ENCODE results near the gene TNRC6C. TPM values are rescaled to one million over a fixed set of nuclear protein-coding genes. Genes with fewer than 3 reads are reported as not detected.

TNRC6C gene
- total RNA-seq, 1 donor from 2014 or later: 24.6 TPM

GRCh38 chr17:77923776-77924513 is 34.6 kb upstream of the TNRC6C start:
- Mint-ChIP-seq H3K4me1 (peaks cover 8% of the 10 kb centered on the region), H3K9me3 (no peaks in the 10 kb centered on the region), H3K36me3 (ENCODE audit: low read depth) (no peaks in the 10 kb centered on the region), H3K27ac (no peak overlapping the region), H3K27me3 (peaks cover 41% of the 10 kb centered on the region), H3K4me3 (no peak overlapping the region)
- ChIA-PET POLR2A (no interaction called here), CTCF (no interaction called here)
- intact Hi-C loops (cut with micrococcal nuclease): no loop called here
- no peak for ATAC-seq (ENCODE audit: low read depth)
- TF ChIP-seq CTCF (IDR thresholded peaks at IDR 0.05): no peak
- no peak for DNase-seq

DNA sequence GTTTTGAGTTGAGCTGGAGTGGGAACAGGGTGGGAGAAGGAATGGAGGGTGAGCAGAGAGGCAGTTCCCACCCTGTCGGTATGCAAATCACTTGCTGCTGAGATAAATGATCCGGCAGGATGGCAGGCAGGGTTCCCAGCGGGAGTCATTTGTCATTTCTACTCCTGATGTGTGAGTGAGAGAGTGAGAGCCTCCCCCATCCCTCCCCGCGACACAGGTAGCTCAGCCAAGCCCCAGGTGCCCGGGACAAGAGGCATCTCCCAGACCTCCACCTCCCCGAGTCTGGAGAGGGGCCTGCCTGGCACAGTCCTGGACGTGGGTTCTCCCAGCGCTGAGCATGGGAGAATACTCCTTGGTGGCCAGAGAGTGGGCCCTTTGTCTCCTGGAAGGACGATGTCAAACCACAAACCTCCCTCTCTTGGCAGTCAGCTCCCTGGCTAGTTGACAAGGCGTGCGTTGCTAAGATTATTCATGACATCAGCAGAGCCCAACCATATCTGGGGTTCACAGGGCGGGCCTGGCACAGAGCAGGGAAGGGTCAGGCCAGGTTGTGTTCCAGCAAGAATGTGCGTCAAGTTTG is 33.7 kb upstream of the TNRC6C start:
- no peak for DNase-seq
- ChIA-PET POLR2A (no interaction called here), CTCF (no interaction called here)
- no peak for TF ChIP-seq CTCF (IDR thresholded peaks at IDR 0.05)
- H3K27ac Mint-ChIP-seq: no peak overlapping the region
- no peak overlapping the region for H3K4me3 Mint-ChIP-seq
- H3K9me3 Mint-ChIP-seq: no peaks in the 10 kb centered on the region
- ATAC-seq (ENCODE audit: low read depth): no peak
- no peaks in the 10 kb centered on the region for H3K36me3 Mint-ChIP-seq (ENCODE audit: low read depth)
- H3K4me1 Mint-ChIP-seq: peaks cover 10% of the 10 kb centered on the region
- intact Hi-C loops (cut with micrococcal nuclease): no loop called here
- peaks cover 38% of the 10 kb centered on the region for H3K27me3 Mint-ChIP-seq

GRCh38 chr17:77925831-77926543 is 32.5 kb upstream of the TNRC6C start:
- H3K27ac Mint-ChIP-seq: no peak overlapping the region
- peaks cover 40% of the 10 kb centered on the region for H3K27me3 Mint-ChIP-seq
- intact Hi-C loops (cut with micrococcal nuclease): no loop called here
- no peak for TF ChIP-seq CTCF (IDR thresholded peaks at IDR 0.05)
- ATAC-seq (ENCODE audit: low read depth): no peak
- DNase-seq: no peak
- H3K4me3 Mint-ChIP-seq: no peak overlapping the region
- POLR2A ChIA-PET: interaction anchor here (1.0 kb wide), 1 partner anchor 32 kb away, joined by 3 read pairs; the partner anchor contains the start of gene TNRC6C
- H3K9me3 Mint-ChIP-seq: no peaks in the 10 kb centered on the region
- H3K36me3 Mint-ChIP-seq (ENCODE audit: low read depth): no peaks in the 10 kb centered on the region
- CTCF ChIA-PET: no interaction called here
- peaks cover 10% of the 10 kb centered on the region for H3K4me1 Mint-ChIP-seq

GRCh38 chr17:77926981-77927380 is 31.5 kb upstream of the TNRC6C start:
- ATAC-seq (ENCODE audit: low read depth): no peak
- Mint-ChIP-seq H3K4me3 (no peak overlapping the region), H3K9me3 (no peaks in the 10 kb centered on the region), H3K36me3 (ENCODE audit: low read depth) (no peaks in the 10 kb centered on the region), H3K4me1 (peaks cover 10% of the 10 kb centered on the region), H3K27me3 (peaks cover 44% of the 10 kb centered on the region), H3K27ac (no peak overlapping the region)
- no peak for DNase-seq
- ChIA-PET CTCF (no interaction called here), POLR2A (interaction anchor here (0.7 to 1.1 kb wide), 2 partner anchors 31 to 57 kb away, joined by 3 read pairs; partner anchors contain the start of gene TNRC6C)
- intact Hi-C loops (cut with micrococcal nuclease): no loop called here
- TF ChIP-seq CTCF (IDR thresholded peaks at IDR 0.05): no peak

All from activated B cell treated with CpG ODN at 0.5 μM for 24 hours (primary cell).